Trophoblast cell (in vitro differentiated cells and primary cell): ENCODE results near the gene INCENP.

Source experiments
- DNase-seq, 2 donors: peaks; one replicate each; pipeline ENCODE4 v3.0.0-alpha.2; 2016
- H2AFZ ChIP-seq: 2 replicates; pipeline ENCODE4 v1.6.1; 2013; ENCODE audit warnings: low read length, moderate library complexity, mild to moderate bottlenecking; ENCODE audit not compliant: insufficient read depth, poor library complexity
- H2AK5ac ChIP-seq: 2 replicates; pipeline ENCODE4 v1.6.1; 2013; ENCODE audit warnings: mild to moderate bottlenecking, low read length
- H2BK120ac ChIP-seq: 2 replicates; pipeline ENCODE4 v1.6.1; 2013; ENCODE audit warnings: low read length, mild to moderate bottlenecking, moderate library complexity; ENCODE audit not compliant: insufficient read depth, poor library complexity
- H2BK12ac ChIP-seq: 2 replicates; pipeline ENCODE4 v1.6.1; 2013; ENCODE audit warnings: mild to moderate bottlenecking, low read length, moderate library complexity
- H2BK5ac ChIP-seq: 2 replicates; pipeline ENCODE4 v1.6.1; 2013; ENCODE audit warnings: low read length, low read depth, moderate library complexity, mild to moderate bottlenecking; ENCODE audit not compliant: poor library complexity
- H3K14ac ChIP-seq: 2 replicates; pipeline ENCODE4 v1.6.1; 2013; ENCODE audit warnings: mild to moderate bottlenecking, low read length
- H3K18ac ChIP-seq: 2 replicates; pipeline ENCODE4 v1.6.1; 2013; ENCODE audit warnings: mild to moderate bottlenecking, low read length
- H3K23ac ChIP-seq: 2 replicates; pipeline ENCODE4 v1.6.1; 2013; ENCODE audit warnings: low read length
- H3K27ac ChIP-seq: 2 replicates; pipeline ENCODE4 v1.5.1; 2013; ENCODE audit warnings: low read depth, mild to moderate bottlenecking, inconsistent platforms, low read length, moderate library complexity
- H3K27me3 ChIP-seq: 2 replicates; pipeline ENCODE4 v1.6.1; 2013; ENCODE audit warnings: inconsistent platforms, mild to moderate bottlenecking, low read length, moderate library complexity; ENCODE audit not compliant: insufficient read depth
- H3K36me3 ChIP-seq, 2 experiments: 1 replicate in 1 of 2; 2 replicates in 1 of 2; pipeline ENCODE4 v1.6.1; 2013; ENCODE audit warnings: low read length in 2 of 2, mild to moderate bottlenecking in 2 of 2, moderate library complexity in 1 of 2; ENCODE audit not compliant: insufficient read depth in 2 of 2, control insufficient read depth in 1 of 2
- H3K4ac ChIP-seq: 2 replicates; pipeline ENCODE4 v1.6.1; 2013; ENCODE audit warnings: low read depth, mild to moderate bottlenecking, low read length, moderate library complexity
- H3K4me1 ChIP-seq, 2 experiments: 1 replicate in 1 of 2; 2 replicates in 1 of 2; pipeline ENCODE4 v1.6.1; 2013; ENCODE audit warnings: low read length in 2 of 2, mild to moderate bottlenecking in 2 of 2, moderate library complexity in 1 of 2; ENCODE audit not compliant: insufficient read depth in 2 of 2, control insufficient read depth in 1 of 2
- H3K4me2 ChIP-seq: 2 replicates; pipeline ENCODE4 v1.6.1; 2013; ENCODE audit warnings: inconsistent platforms, mild to moderate bottlenecking, low read length, moderate library complexity
- H3K4me3 ChIP-seq: 2 replicates; pipeline ENCODE4 v1.5.1; 2013; ENCODE audit warnings: mild to moderate bottlenecking, low read depth, low read length, inconsistent platforms
- H3K79me1 ChIP-seq: one replicate; pipeline ENCODE4 v1.6.1; 2013; ENCODE audit warnings: low read length
- H3K79me2 ChIP-seq: 2 replicates; pipeline ENCODE4 v1.6.1; 2013; ENCODE audit warnings: low read length, mild to moderate bottlenecking; ENCODE audit not compliant: control insufficient read depth, insufficient read depth, poor library complexity
- H3K9ac ChIP-seq: 2 replicates; pipeline ENCODE4 v1.6.1; 2013; ENCODE audit warnings: mild to moderate bottlenecking, low read length
- H3K9me3 ChIP-seq: 2 replicates; pipeline ENCODE4 v1.6.1; 2013; ENCODE audit warnings: low read depth, mild to moderate bottlenecking, control low read depth, inconsistent platforms, low read length; ENCODE audit not compliant: insufficient read depth
- H4K12ac ChIP-seq: 2 replicates; pipeline ENCODE4 v1.6.1; 2013; ENCODE audit warnings: low read depth, mild to moderate bottlenecking, low read length, moderate library complexity
- H4K8ac ChIP-seq: 2 replicates; pipeline ENCODE4 v1.6.1; 2013; ENCODE audit warnings: low read depth, mild to moderate bottlenecking, low read length, moderate library complexity
- H4K91ac ChIP-seq: one replicate; pipeline ENCODE4 v1.6.1; 2013; ENCODE audit warnings: low read depth, mild to moderate bottlenecking, low read length, moderate library complexity
- WGBS: extraction: QIAGEN DNeasy Blood & Tissue Kit; methylation state at CpG from one replicate; pipeline ENCODE4 v1.1.7; 2013; ENCODE audit warnings: missing lambda C conversion rate; ENCODE audit not compliant: insufficient read length, insufficient coverage; ENCODE audit errors: extremely low coverage; 5-methylcytosine and 5-hydroxymethylcytosine counted together

INCENP gene

GRCh38 chr11:62143727-62144126 lies 19.9 kb downstream of the INCENP start:
- no peak overlapping the region for H3K23ac ChIP-seq
- WGBS: no CpG with 5 or more reads among the region's 1 CpG
- no peak overlapping the region for H2BK120ac ChIP-seq
- no peaks in the 10 kb centered on the region for H3K9me3 ChIP-seq
- no peak overlapping the region for H2BK12ac ChIP-seq
- H3K4me2 ChIP-seq: no peak overlapping the region
- H2BK5ac ChIP-seq: no peak overlapping the region
- H3K79me2 ChIP-seq: no peaks in the 10 kb centered on the region
- no peak overlapping the region for H2AFZ ChIP-seq
- H3K18ac ChIP-seq: no peak overlapping the region
- H3K27ac ChIP-seq: no peak overlapping the region
- H3K4me1 ChIP-seq: no peaks in the 10 kb centered on the region
- H3K27me3 ChIP-seq: no peaks in the 10 kb centered on the region
- H3K14ac ChIP-seq: no peak overlapping the region
- H4K12ac ChIP-seq: no peak overlapping the region
- H3K4me3 ChIP-seq: no peak overlapping the region
- no peak for DNase-seq
- H3K36me3 ChIP-seq: peaks cover 91 to 96% of the 10 kb centered on the region in 2 experiments
- no peaks in the 10 kb centered on the region for H3K79me1 ChIP-seq
- no peak overlapping the region for H4K8ac ChIP-seq
- no peak overlapping the region for H3K4ac ChIP-seq
- no peak overlapping the region for H4K91ac ChIP-seq
- H3K9ac ChIP-seq: no peak overlapping the region
- H2AK5ac ChIP-seq: no peak overlapping the region

- H3K27me3 ChIP-seq: no peaks in the 10 kb centered on the region
- H3K4me1 ChIP-seq: no peaks in the 10 kb centered on the region
- H3K9ac ChIP-seq: no peak overlapping the region
- H3K18ac ChIP-seq: no peak overlapping the region
- no CpG with 5 or more reads among the region's 24 CpGs for WGBS
- H2AFZ ChIP-seq: no peak overlapping the region
- H2BK120ac ChIP-seq: no peak overlapping the region
- H2BK5ac ChIP-seq: no peak overlapping the region
- no peak overlapping the region for H4K91ac ChIP-seq
- H3K4ac ChIP-seq: no peak overlapping the region
- no peak overlapping the region for H3K23ac ChIP-seq
- DNase-seq: no peak
- peaks cover 85 to 92% of the 10 kb centered on the region in 2 experiments for H3K36me3 ChIP-seq
- no peak overlapping the region for H2BK12ac ChIP-seq
- no peak overlapping the region for H2AK5ac ChIP-seq
- no peak overlapping the region for H3K27ac ChIP-seq
- no peak overlapping the region for H3K4me2 ChIP-seq
- no peaks in the 10 kb centered on the region for H3K79me2 ChIP-seq
- H3K9me3 ChIP-seq: no peaks in the 10 kb centered on the region
- H3K4me3 ChIP-seq: no peak overlapping the region
- H3K14ac ChIP-seq: no peak overlapping the region
- no peak overlapping the region for H4K8ac ChIP-seq
- H3K79me1 ChIP-seq: no peaks in the 10 kb centered on the region
- H4K12ac ChIP-seq: no peak overlapping the region
Observed at GRCh38 chr11:62144641-62145255, 20.9 kb downstream of the INCENP start.

- H3K18ac ChIP-seq: no peak overlapping the region
- H4K91ac ChIP-seq: no peak overlapping the region
- H3K4ac ChIP-seq: no peak overlapping the region
- H3K4me3 ChIP-seq: no peak overlapping the region
- no peak overlapping the region for H3K9ac ChIP-seq
- H3K27me3 ChIP-seq: no peaks in the 10 kb centered on the region
- no peak overlapping the region for H3K4me2 ChIP-seq
- no peak overlapping the region for H2AK5ac ChIP-seq
- H3K23ac ChIP-seq: no peak overlapping the region
- no peak for DNase-seq
- no peak overlapping the region for H2BK5ac ChIP-seq
- H3K36me3 ChIP-seq: peaks cover 85 to 92% of the 10 kb centered on the region in 2 experiments
- no CpG with 5 or more reads among the region's 11 CpGs for WGBS
- H2BK12ac ChIP-seq: no peak overlapping the region
- no peaks in the 10 kb centered on the region for H3K79me2 ChIP-seq
- no peak overlapping the region for H3K14ac ChIP-seq
- no peak overlapping the region for H4K12ac ChIP-seq
- no peak overlapping the region for H2BK120ac ChIP-seq
- no peaks in the 10 kb centered on the region for H3K9me3 ChIP-seq
- no peak overlapping the region for H4K8ac ChIP-seq
- no peak overlapping the region for H3K27ac ChIP-seq
- no peaks in the 10 kb centered on the region for H3K79me1 ChIP-seq
- no peaks in the 10 kb centered on the region for H3K4me1 ChIP-seq
- no peak overlapping the region for H2AFZ ChIP-seq
Observed at GRCh38 chr11:62145261-62145871, 21.6 kb downstream of the INCENP start.

GRCh38 chr11:62146476-62147200 lies 22.8 kb downstream of the INCENP start:
- H3K4me2 ChIP-seq: no peak overlapping the region
- no peaks in the 10 kb centered on the region for H3K79me2 ChIP-seq
- peaks cover 85 to 92% of the 10 kb centered on the region in 2 experiments for H3K36me3 ChIP-seq
- no peaks in the 10 kb centered on the region for H3K9me3 ChIP-seq
- no peaks in the 10 kb centered on the region for H3K79me1 ChIP-seq
- no peak overlapping the region for H3K23ac ChIP-seq
- H2BK5ac ChIP-seq: no peak overlapping the region
- no peak overlapping the region for H3K4ac ChIP-seq
- H4K8ac ChIP-seq: no peak overlapping the region
- H2BK12ac ChIP-seq: no peak overlapping the region
- H3K27ac ChIP-seq: no peak overlapping the region
- no peaks in the 10 kb centered on the region for H3K4me1 ChIP-seq
- H3K14ac ChIP-seq: no peak overlapping the region
- WGBS: no CpG with 5 or more reads among the region's 36 CpGs
- no peak overlapping the region for H3K18ac ChIP-seq
- H2AFZ ChIP-seq: no peak overlapping the region
- no peak overlapping the region for H3K4me3 ChIP-seq
- no peak overlapping the region for H2AK5ac ChIP-seq
- no peak for DNase-seq
- H4K91ac ChIP-seq: no peak overlapping the region
- no peak overlapping the region for H2BK120ac ChIP-seq
- no peaks in the 10 kb centered on the region for H3K27me3 ChIP-seq
- H3K9ac ChIP-seq: no peak overlapping the region
- no peak overlapping the region for H4K12ac ChIP-seq
